Posterior vena cava (tissue), 2 donors: ENCODE measurements around the gene BMP2K. TPM values are rescaled to one million over a fixed set of nuclear protein-coding genes. Genes with fewer than 3 reads are reported as not detected.
A peak's percentile ranks its signal among the peaks of the same experiment; 100 is the strongest.
"Not testable (repeated sequence)": the region's sequence is repeated elsewhere in the genome, so short reads cannot be mapped to it uniquely, and the experiment has no call there.

Experiments used
- DNase-seq: peaks from one replicate; pipeline ENCODE4 v3.0.0-alpha.2; 2020; ENCODE audit warnings: low spot score
- intact Hi-C, 2 donors: fragments of 100-400 bp; cut with DNase I; formaldehyde crosslinking; loops; one replicate each; pipeline versions ENCODE4 v1.14.1 to v1.14.2; 2022 to 2023
- total RNA-seq, 2 donors: library from RNA; stranded (reverse); fragmentation: NEBNext Ultra II Directional; extraction: Animal tissue kit (Norgen Biotek cat#: 25700); gene quantifications; one replicate each; pipeline ENCODE4 v1.2.1, GENCODE V29; 2021
- donor health status: DM: yes; HTN: yes; CAD: no.
- donor health status: DM: yes; HTN: yes; CAD: no.

The BMP2K gene
- total RNA-seq, 2 donors from 2014 or later = 43.7 to 46.2 TPM

GRCh38 chr4:78829296-78829695 is 53.1 kb downstream of the BMP2K start:
- DNase-seq = no peak
- intact Hi-C loops = no loop called here

GRCh38 chr4:78839676-78840075 is 63.5 kb downstream of the BMP2K start:
- intact Hi-C loops = not testable (repeated sequence)
- DNase-seq = peak; percentile 23

- intact Hi-C loops, DNase-seq: not testable (repeated sequence)
These were observed 64.1 kb downstream of the BMP2K start for GRCh38 chr4:78840286-78840685.

GRCh38 chr4:78845472-78845871 is 69.3 kb downstream of the BMP2K start:
- no peak for DNase-seq
- intact Hi-C loops = no loop called here

GRCh38 chr4:78846258-78846657 is 70.1 kb downstream of the BMP2K start:
- intact Hi-C loops = no loop called here
- DNase-seq = no peak

GRCh38 chr4:78862314-78862737 is 86.2 kb downstream of the BMP2K start:
- no peak for DNase-seq
- intact Hi-C loops = loop anchor here in 1 of 2 donors (10.0 kb wide), 1 partner anchor 248 kb away; no protein-coding TSS in a partner anchor

- no peak for DNase-seq
- intact Hi-C loops = loop anchor here in 1 of 2 donors (10.0 kb wide), 1 partner anchor 249 kb away; no protein-coding TSS in a partner anchor
These were observed 87.2 kb downstream of the BMP2K start for GRCh38 chr4:78863254-78863869.

- no peak for DNase-seq
- intact Hi-C loops = loop anchor here in 1 of 2 donors (10.0 kb wide), 1 partner anchor 249 kb away; no protein-coding TSS in a partner anchor
These were observed 87.8 kb downstream of the BMP2K start for GRCh38 chr4:78863991-78864390.

GRCh38 chr4:78864405-78865024 is 88.4 kb downstream of the BMP2K start:
- no peak for DNase-seq
- intact Hi-C loops = loop anchor here (5.0 to 10.0 kb wide), 2 partner anchors 222 to 250 kb away; no protein-coding TSS in a partner anchor

- intact Hi-C loops = loop anchor here (5.0 to 10.0 kb wide), 2 partner anchors 223 to 251 kb away; no protein-coding TSS in a partner anchor
- no peak for DNase-seq
These were observed 89.3 kb downstream of the BMP2K start for GRCh38 chr4:78865451-78865850.

- DNase-seq = peak; percentile 53
- intact Hi-C loops = loop anchor here (5.0 to 10.0 kb wide), 2 partner anchors 226 to 254 kb away; no protein-coding TSS in a partner anchor
These were observed 92.6 kb downstream of the BMP2K start for GRCh38 chr4:78868712-78869111.

GRCh38 chr4:78870056-78870455 is 93.9 kb downstream of the BMP2K start:
- intact Hi-C loops = no loop called here

GRCh38 chr4:78876568-78877320 is 100.6 kb downstream of the BMP2K start:
- intact Hi-C loops = no loop called here

More at GRCh38 chr4:78870056-78870455, 93.9 kb downstream of the BMP2K start:
- DNase-seq = no peak

GRCh38 chr4:78878031-78878430 is 101.9 kb downstream of the BMP2K start:
- intact Hi-C loops = no loop called here
- DNase-seq = no peak

More at GRCh38 chr4:78876568-78877320, 100.6 kb downstream of the BMP2K start:
- DNase-seq = no peak

GRCh38 chr4:78880874-78881492 is 104.8 kb downstream of the BMP2K start:
- no peak for DNase-seq
- intact Hi-C loops = no loop called here

- intact Hi-C loops = no loop called here
These were observed 109.4 kb downstream of the BMP2K start for GRCh38 chr4:78885598-78885997.

GRCh38 chr4:78889955-78890354 is 113.8 kb downstream of the BMP2K start:
- intact Hi-C loops = no loop called here

More at GRCh38 chr4:78885598-78885997, 109.4 kb downstream of the BMP2K start:
- DNase-seq = no peak

GRCh38 chr4:78899302-78899701 is 123.2 kb downstream of the BMP2K start:
- no peak for DNase-seq
- intact Hi-C loops = no loop called here

More at GRCh38 chr4:78889955-78890354, 113.8 kb downstream of the BMP2K start:
- DNase-seq = no peak

- no peak for DNase-seq
- intact Hi-C loops = no loop called here
These were observed 125.7 kb downstream of the BMP2K start for GRCh38 chr4:78901882-78902281.
